Endothelial cell of umbilical vein (primary cell): ENCODE results near the gene PRIMA1. TPM values are rescaled to one million over a fixed set of nuclear protein-coding genes. Genes with fewer than 3 reads are reported as not detected.

ENCODE experiments used
- BruUV-seq: library from RNA; stranded (reverse); fragments of 400-500 nt; replicated peaks from 2 replicates; lab custom pipeline; 2021; lab: Mats Ljungman, UMichigan
- CTCF ChIA-PET: fragments of 300-600, 350-600 bp; sonication (Branson Sonifier 250); formaldehyde crosslinking; loops from one replicate; lab custom pipeline; 2021; ENCODE audit warnings: antibody characterized with exemption, inconsistent platforms; lab: Charles Lee
- POLR2A ChIA-PET: fragments of 300-600, 350-600 bp; sonication (Branson Sonifier 250); formaldehyde crosslinking; loops from one replicate; lab custom pipeline; 2021; ENCODE audit warnings: antibody characterized with exemption, inconsistent platforms; lab: Charles Lee
- DNase-seq: peaks from one replicate; pipeline ENCODE4 v3.0.0-alpha.2; 2011; ENCODE audit warnings: low read depth, low spot score
- FAIRE-seq: peaks from 2 replicates; lab custom pipeline; 2011; peaks lifted over from hg19 to GRCh38; lab: Jason Lieb, UNC
- H2AFZ ChIP-seq: 2 replicates; pipeline ENCODE4 v1.6.0; 2012; ENCODE audit warnings: low read depth, low read length, control low read depth, inconsistent platforms
- H3K27ac ChIP-seq: 2 replicates; pipeline ENCODE4 v1.5.1; 2011; ENCODE audit warnings: low read depth, mild to moderate bottlenecking, control low read depth, low read length, moderate library complexity; ENCODE audit not compliant: insufficient read depth
- H3K27me3 ChIP-seq, 2 experiments: 2 replicates each; pipeline versions ENCODE4 v1.6.0 to v1.6.1; 2011; ENCODE audit warnings: low read length in 2 of 2, mixed read lengths in 1 of 2; ENCODE audit not compliant: control insufficient read depth in 2 of 2, insufficient read depth in 2 of 2
- H3K36me3 ChIP-seq, 2 experiments: 2 replicates in 1 of 2; 3 replicates in 1 of 2; pipeline ENCODE4 v1.5.1; 2011; ENCODE audit warnings: low read length in 2 of 2, mild to moderate bottlenecking in 1 of 2, moderate library complexity in 1 of 2; ENCODE audit not compliant: control insufficient read depth in 2 of 2, insufficient read depth in 2 of 2; ENCODE audit errors: extremely low read depth in 1 of 2
- H3K4me1 ChIP-seq: 3 replicates; pipeline ENCODE4 v1.5.1; 2011; ENCODE audit warnings: mild to moderate bottlenecking, low read length; ENCODE audit not compliant: control insufficient read depth, insufficient read depth; ENCODE audit errors: extremely low read depth
- H3K4me2 ChIP-seq: 2 replicates; pipeline ENCODE4 v1.6.1; 2011; ENCODE audit warnings: low read length, control low read depth, mixed read lengths; ENCODE audit not compliant: insufficient read depth
- H3K4me3 ChIP-seq, 3 experiments: fragments of 200-600 bp in 1 of 3; sonication (generic), shearing (Covaris generic) in 1 of 3; replicated peaks in 1 of 3; 2 replicates each; pipeline ENCODE4 v1.5.1; 2011 to 2016; ENCODE audit warnings: control low read depth in 3 of 3, low read length in 3 of 3, mild to moderate bottlenecking in 2 of 3, inconsistent platforms in 1 of 3, low read depth in 1 of 3, moderate library complexity in 1 of 3; ENCODE audit not compliant: insufficient read depth in 1 of 3
- H3K79me2 ChIP-seq: 2 replicates; pipeline ENCODE4 v1.6.0; 2012; ENCODE audit warnings: low read length, inconsistent platforms; ENCODE audit not compliant: control insufficient read depth, insufficient read depth
- H3K9ac ChIP-seq: replicated peaks from 2 replicates; pipeline ENCODE3; 2011; ENCODE audit warnings: low read length, control low read depth; ENCODE audit not compliant: insufficient read depth; ENCODE audit errors: extremely low read depth
- H3K9me1 ChIP-seq: replicated peaks from 3 replicates; pipeline ENCODE4 v1.6.0; 2011; ENCODE audit warnings: mild to moderate bottlenecking, low read length; ENCODE audit not compliant: control insufficient read depth, insufficient read depth; ENCODE audit errors: extremely low read depth
- H3K9me3 ChIP-seq: replicated peaks from 2 replicates; pipeline ENCODE4 v1.5.1; 2012; ENCODE audit warnings: low read length, inconsistent platforms; ENCODE audit not compliant: control insufficient read depth, insufficient read depth
- H4K20me1 ChIP-seq: replicated peaks from 2 replicates; pipeline ENCODE3; 2011; ENCODE audit warnings: mild to moderate bottlenecking, low read length; ENCODE audit not compliant: control insufficient read depth, insufficient read depth; ENCODE audit errors: extremely low read depth
- CTCF ChIP-seq, 2 donors: IDR thresholded peaks; 1 replicate in 1 of 2; 2 replicates in 1 of 2; pipeline ENCODE4 v1.5.1; 2011; ENCODE audit warnings: low read length in 2 of 2, mild to moderate bottlenecking in 2 of 2, moderate library complexity in 2 of 2, control low read depth in 1 of 2, inconsistent platforms in 1 of 2, low read depth in 1 of 2; ENCODE audit not compliant: insufficient read depth in 1 of 2; ENCODE audit errors: extremely low read depth in 1 of 2
- FOS ChIP-seq: IDR thresholded peaks from 2 replicates; pipeline ENCODE4 v1.6.1; 2011; ENCODE audit warnings: mild to moderate bottlenecking, low read length, moderate library complexity, borderline replicate concordance; ENCODE audit not compliant: insufficient read depth
- POLR2A ChIP-seq: IDR thresholded peaks from 2 replicates; pipeline ENCODE4 v1.6.1; 2012; ENCODE audit warnings: low read depth, mild to moderate bottlenecking, control low read depth, low read length
- dilution Hi-C: fragments of 300-500 bp; cut with MboI; formaldehyde crosslinking; loops from one replicate; pipeline ENCODE4 v1.15.0; 2019; ENCODE audit warnings: low sequenced_read_pairs; ENCODE audit not compliant: extremely low pct_ligation_motif_present
- intact Hi-C: fragments of 100-400 bp; cut with micrococcal nuclease; formaldehyde crosslinking; loops from one replicate; pipeline ENCODE4 v1.10.0; 2022
- polyA plus RNA-seq, 4 experiments: library from polyadenylated mRNA; depleted of rRNA in 3 of 4; stranded (reverse) in 3 of 4; unstranded in 1 of 4; fragments of >200 nt; gene quantifications; 2 replicates each; pipeline versions ENCODE4 v1.2.1 to v1.2.3, GENCODE V29; 2011 to 2012; ENCODE audit warnings: missing spikeins in 1 of 4
- total RNA-seq: library from RNA; stranded (reverse); gene quantifications from 2 replicates; pipeline ENCODE4 v1.2.3, GENCODE V29; 2021

PRIMA1 gene
- total and polyA plus RNA-seq, 2 donors (not counting 3 experiments of a cell fraction or from before 2014, with no cell fraction given) = not detected

GRCh38 chr14:93803408-93804318 lies 15.4 kb upstream of the PRIMA1 start:
- FAIRE-seq (no peak), DNase-seq (no peak)
- intact Hi-C loops = no loop called here
- no TSS peak for BruUV-seq
- H4K20me1 ChIP-seq = no peaks in the 10 kb centered on the region
- dilution Hi-C loops = no loop called here
- TF ChIP-seq POLR2A = no peak
- TF ChIP-seq CTCF (IDR thresholded peaks at IDR 0.05; ENCODE audit: extremely low read depth in 1 of 2, insufficient read depth in 1 of 2, low read depth in 1 of 2, low read length in 2 of 2) = no peak
- no peak for TF ChIP-seq FOS
- H3K27ac ChIP-seq = no peak overlapping the region
- H2AFZ ChIP-seq = no peak overlapping the region
- no peaks in the 10 kb centered on the region for H3K79me2 ChIP-seq
- ChIA-PET POLR2A (no interaction called here), CTCF (no interaction called here)
- no peaks in the 10 kb centered on the region for H3K4me1 ChIP-seq
- no peak overlapping the region for H3K9ac ChIP-seq
- no peak overlapping the region for H3K4me2 ChIP-seq
- H3K36me3 ChIP-seq = no peaks in the 10 kb centered on the region
- no peak overlapping the region for H3K4me3 ChIP-seq
- H3K9me1 ChIP-seq = no peaks in the 10 kb centered on the region
- no peaks in the 10 kb centered on the region for H3K27me3 ChIP-seq
- H3K9me3 ChIP-seq = peaks cover 9% of the 10 kb centered on the region
